HG02571 (cell line): ENCODE results near the gene PSMG4.
"Not testable (repeated sequence)": the region's sequence is repeated elsewhere in the genome, so short reads cannot be mapped to it uniquely, and the experiment has no call there.

ENCODE experiments used
- ATAC-seq: cut with Tn5 transposase; IDR thresholded peaks from one replicate; pipeline ENCODE4 v1.9.1; 2021; ENCODE audit warnings: mild to moderate bottlenecking, moderate library complexity; ENCODE audit not compliant: unreplicated experiment

Gene PSMG4

DNA sequence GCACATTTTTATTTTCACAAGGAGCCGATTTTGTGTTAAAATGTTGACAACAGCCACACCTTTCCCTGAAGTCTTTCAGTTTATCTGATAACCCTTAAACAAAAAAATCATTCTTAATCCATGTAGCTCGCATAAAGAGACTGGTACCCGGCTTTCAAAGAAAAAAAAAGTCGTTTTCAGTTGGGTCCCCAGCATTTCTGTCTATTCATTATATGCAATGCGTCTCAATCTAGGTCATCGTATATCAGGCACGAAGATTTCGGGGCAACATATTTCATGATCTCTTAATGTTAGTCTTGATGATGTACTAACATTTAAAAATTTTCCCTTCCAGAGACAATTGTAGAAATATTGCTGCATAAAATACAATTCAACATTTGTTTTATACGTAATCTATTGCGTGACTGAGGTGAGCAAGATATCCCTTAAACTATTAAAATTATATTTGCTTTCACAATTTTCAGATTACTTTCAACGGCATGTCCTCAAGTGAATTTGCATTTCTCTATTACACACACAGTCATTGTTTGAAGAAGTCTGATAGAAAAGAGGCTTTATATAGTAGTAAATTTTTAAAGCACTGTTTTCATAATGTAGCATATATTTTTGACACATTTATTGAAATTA, 28.4 kb upstream of the PSMG4 start:
- no peak for ATAC-seq

DNA sequence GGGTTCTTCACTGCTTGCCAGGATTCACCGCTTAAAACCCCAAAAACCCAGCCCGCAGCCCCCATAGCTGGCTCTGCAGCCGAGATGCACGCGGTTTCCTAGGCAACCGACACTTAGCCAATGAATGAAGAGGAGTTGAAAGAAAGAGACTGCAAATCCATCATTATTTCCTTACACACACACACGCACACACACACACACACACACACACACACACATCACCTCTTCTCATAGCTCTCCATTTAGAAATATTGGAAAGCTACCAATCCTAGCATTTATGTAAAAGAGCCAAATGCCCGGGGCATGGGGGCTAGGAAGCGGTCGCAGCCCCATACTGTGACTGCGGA, 27.9 kb upstream of the PSMG4 start:
- ATAC-seq: no peak

DNA sequence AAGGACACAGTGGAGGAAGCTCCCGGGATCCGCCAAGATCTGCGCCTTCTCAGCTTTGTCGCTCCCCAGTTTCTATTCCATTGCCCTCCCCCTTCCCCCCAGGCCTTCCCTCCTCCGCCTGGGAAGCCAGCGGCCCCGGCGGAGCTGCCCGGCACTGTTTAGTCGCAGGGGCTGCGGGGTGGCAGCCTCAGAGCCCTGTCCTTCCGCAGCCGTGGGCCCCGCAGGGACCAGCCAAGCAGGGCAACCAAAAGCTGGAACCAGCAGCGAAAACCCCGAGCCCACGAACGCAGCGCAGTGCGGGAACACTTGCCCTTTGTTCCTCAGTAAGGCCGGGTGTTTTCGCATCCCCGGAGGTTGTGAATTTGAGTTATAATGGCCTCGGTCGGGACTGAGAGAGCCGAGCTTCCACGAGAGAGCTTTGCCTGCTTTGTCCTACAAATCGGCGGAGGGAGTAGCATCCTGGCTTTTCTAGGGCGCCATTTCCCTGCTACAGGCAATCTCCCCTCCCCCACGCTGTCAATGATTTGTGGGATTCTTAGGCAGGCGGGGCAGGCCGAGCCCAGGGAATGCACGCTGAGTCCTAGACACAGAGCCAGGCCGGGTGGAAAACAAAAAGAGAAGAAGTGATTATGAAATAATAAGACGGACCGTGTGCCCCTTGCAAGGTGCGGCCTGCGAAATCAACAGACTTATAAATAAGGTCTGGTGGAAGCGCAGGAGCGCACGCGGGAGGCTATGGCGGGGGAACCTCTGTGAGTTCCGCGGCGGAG, 27.3 kb upstream of the PSMG4 start:
- ATAC-seq: no peak

DNA sequence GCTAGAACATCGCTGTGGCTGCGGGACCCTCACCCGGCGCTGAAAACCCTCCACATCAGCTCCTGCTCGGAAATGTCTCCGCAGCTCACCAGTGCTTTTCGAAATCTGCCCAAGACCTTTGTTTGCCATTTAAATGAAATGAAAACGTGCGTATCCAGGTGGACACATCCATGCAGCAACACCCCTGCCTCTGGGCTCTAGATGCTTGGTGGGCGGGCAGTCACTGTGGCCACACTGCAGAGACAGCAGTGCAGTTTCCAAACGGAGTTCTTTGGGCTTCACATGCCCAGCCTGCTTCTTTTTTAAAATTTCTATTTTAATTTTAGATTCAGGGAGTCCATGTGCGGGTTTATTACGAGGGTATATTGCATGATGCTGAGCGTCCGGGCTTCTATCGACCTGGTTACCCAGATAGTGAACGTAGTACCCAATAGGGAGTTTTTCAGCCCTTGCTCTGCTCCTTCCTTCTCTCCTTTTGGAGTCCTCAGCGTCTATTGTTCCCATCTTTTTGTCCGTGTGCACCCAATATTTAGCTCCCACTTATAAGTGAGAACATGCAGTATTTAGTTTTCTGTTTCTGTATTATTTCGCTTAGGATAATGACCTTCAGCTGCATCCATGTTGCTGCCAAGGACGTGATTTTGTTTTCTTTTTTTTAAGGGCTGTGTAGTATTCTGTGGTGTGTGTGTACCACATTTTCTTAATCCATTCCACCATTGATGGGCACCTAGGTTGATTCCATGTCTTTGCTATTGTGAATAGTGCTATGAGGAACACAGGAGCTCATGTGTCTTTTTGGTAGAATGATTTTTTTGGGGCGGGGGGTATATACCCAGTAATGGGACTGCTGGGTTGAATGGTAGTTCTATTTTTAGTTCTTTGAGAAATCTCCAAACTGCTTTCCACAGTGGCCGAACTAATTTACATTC, 26.5 kb upstream of the PSMG4 start:
- ATAC-seq: no peak

DNA sequence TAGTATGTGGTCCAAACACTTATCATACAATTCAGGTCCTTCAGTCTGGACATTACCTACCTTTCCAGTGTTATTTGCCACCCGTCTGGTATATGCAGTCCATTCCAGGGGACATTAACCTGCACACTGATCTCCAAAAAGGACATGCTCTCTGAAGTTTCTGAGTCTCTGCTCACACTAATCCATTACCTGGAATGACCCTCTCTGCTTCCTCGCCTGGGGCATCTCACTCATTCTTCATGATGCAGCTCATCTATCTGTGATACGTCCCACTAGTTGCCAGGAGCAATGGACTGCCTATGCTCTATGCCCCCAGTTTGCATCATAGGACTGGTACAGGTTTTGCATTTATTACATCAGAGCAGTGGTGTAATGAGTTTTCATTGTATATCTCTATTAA, 25.4 kb upstream of the PSMG4 start:
- no peak for ATAC-seq

DNA sequence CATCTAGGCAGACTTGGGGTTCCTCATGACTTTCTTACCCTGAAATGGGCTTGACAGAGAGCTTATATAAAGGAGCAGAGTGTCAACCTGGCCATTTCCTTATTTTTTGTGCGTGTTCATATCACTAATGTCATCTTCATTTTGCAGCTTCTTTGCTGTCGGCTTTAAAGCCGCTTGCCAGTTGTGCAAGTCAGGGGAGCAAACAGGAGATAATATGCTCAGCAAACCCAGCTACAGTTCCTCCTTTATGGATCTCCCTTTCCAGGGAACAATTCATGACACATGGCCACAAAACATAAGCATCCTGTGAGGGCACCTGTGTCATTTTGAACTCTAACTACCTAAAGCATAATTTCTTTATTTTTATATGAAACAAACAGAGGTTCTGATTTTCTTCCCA, 24.8 kb upstream of the PSMG4 start:
- ATAC-seq: no peak

DNA sequence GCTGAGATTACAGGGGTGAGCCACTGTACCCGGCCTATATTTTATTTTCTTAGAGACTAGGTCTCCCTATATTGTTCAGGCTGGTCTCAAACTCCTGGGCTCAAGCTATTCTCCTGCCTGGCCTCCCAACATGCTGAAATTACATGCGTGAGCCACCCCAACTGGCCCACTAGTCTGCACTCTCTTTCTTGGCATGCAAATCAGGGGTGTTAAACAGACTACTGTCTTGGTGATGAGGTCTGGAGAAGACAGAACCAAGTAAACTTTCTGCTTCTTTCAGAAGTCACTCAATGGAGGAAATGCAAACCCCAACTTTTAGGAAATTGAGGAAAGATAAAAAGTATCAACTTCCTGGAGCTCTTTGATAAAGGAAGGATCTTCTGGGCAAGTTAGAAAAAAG, 23.3 kb upstream of the PSMG4 start:
- no peak for ATAC-seq

DNA sequence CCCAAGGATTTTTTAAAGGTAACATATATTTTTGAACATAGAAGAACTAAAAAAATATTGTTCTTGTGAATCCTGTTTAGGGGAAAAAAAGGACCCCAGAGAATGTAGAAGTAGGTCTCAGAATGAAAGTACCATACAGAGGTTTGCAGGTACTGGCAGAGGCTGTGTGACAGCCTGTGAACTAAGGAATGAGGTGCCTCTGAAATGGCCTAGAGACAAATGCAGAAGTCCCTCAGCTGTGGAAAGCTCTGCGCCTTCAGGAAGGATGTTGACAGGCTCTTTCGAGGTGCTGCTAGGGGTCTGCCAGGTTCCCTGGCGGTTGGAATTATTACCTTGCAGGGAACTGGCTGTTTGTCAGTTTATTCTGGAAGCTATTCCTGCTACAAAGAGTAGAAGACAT, 22.7 kb upstream of the PSMG4 start:
- no peak for ATAC-seq

DNA sequence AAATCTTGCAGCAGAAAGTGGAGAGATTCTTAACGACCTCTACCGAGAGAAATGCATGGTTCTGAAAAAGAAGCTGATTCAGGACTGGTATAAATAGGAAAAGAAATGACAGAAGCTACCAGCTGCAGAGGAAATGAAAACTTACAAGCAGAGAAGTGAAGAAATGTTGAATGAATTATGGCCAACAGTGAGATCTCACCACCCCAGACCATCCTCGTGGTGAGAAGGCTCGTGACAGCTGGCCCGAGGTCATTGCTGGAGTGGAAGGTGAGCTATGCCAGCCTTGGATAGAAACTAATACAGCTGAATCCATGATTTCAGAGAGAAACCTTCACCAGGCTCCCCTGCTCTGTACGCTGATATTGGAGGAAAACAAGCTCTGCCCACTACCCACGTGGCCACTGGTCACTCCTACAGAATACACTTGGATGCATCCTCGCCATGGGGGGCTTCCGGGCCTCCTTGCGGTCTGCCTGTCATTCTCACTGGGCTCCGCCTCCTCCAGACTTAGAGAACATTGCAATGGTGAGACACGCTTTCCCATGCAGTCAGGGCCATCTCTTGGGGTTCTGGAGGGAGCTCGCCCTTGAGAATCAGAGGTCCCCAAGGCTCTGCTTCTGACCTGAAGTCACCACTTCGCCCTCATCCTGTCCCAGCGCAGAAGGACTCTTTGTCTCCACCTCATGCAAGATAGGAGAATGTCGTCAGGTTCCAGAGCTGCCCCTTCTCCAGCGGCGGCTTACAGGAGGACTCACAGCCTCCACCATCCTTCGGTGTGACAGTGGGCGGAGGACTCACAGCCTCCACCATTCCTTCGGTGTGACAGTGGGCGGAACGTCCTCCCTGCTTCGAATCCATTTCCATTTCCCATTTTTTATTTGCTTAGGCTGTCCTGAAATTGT, 20.7 kb upstream of the PSMG4 start:
- no peak for ATAC-seq

DNA sequence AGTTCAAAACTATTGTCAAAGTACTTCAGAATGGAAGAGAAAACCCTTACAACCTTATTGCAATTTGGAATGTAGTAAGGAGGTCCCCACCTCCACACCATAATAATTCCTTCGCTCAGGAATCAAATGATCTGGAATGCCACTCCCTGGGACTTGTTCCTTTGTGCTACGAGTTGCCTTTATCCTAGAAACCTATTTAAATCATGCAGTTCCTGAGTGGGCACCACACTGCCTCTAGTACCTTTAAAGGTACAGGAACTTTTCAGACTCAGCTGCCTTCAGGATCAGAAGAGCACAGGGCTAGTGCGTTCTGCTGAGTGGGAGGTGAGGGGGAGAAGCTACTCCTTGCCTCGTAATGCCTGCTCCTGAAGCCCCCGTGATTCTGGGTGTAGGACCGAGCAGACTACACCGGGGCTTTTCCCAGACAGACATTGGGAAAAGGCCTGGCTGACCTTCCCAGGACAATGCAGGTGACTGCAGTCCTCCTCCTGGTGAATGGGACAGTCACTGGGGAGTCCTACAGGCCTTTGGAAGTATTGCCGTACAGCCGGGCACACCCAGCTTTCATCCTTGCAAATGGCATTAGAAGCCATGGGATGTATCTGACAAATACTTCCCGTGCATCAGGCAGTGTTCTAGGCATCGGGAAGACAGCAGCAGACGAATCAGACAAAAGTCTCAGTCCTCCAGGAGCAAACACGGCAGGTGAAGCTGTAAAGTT, 19.5 kb upstream of the PSMG4 start:
- ATAC-seq: no peak

DNA sequence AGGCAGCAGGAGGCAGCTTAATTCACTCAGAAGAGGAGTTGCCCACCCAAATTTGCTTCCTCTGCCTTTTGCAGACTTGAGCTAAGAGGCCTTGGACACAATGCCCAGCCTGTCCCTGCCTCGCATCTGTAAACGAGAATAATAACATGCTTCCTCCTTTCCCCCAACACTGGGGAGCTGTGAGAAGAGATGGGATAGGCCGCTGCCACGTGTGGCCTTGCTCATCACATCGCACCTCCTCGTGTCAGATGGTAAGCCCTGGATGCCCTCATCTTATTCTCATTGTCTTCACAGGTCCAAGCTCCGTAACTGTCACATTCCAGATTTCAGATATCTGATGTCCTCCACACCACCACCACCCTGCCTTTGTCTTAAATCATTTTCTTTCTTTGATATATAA, 18.2 kb upstream of the PSMG4 start:
- no peak for ATAC-seq

DNA sequence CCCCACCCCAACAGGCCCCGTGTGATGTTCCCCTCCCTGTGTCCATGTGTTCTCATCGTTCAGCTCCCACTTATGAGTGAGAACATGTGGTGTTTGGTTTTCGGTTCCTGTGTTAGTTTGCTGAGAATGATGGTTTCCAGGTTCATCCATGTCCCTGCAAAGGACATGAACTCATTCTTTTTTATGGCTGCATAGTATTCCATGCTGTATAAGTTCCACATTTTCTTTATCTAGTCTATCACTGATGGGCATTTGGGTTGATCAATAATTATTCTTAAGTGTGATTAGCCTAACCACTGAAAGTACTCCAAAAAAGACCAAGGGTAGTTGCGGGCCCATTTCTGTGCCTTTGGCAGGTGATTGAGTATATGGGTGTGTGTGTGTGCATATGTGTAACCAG, 17.0 kb upstream of the PSMG4 start:
- ATAC-seq: not testable (repeated sequence)

DNA sequence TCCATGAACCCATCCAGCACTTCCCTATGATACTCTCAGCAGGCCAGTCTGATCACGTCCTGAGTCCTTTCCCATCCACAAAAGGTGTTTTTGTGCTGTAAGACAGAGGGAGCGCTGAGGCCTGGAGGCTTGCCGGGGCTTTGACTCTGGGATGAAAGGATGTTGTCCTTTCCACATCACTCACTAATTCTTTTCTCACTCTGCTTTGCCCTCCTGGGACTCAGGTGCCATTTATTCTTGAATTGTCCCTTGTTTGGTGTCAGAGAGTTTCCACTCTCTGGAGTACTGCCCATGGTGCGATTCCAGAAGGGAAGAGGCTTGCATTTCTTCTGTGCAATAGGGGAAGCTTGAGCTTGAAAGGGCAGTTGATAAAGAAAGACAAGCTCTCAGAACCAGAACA, 16.0 kb upstream of the PSMG4 start:
- no peak for ATAC-seq

DNA sequence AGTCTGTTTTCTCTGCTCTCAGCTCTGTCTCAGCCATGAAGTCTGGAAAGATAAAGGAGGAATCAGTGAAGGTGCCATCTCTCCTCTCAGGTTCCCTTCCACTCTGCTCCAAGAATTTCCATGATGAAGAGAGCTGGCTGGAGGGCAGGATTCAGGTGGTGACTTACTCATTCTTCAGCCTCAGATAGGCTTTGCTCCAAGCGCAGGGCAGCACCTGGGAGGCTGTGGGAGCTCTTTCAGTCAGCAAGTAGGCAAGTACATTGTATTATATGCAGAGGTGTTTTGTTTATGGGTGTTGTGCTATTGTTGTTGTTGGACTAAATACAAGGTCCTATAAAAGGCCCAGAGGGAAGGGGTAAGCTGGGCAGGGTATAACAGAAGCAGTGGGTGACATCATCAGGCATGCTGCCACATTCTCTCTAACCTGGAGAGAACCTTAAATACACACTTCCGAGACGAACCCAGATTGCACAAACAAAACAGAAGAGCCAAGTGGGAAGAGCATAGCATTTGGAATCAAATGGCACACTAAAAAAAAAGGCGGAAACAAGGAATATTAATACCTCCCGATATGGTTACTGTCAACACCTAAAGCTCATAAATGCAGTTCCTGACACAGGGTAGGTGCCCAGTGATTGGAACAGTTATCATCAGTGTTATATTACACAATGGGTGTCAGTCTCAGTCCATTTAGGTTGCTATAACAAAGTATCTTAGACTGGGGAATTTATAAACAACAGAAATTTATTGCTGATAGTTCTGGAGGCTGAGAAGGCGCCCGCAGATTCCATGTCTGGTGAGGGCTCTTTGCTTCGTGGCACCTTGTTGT, 14.5 kb upstream of the PSMG4 start:
- no peak for ATAC-seq

DNA sequence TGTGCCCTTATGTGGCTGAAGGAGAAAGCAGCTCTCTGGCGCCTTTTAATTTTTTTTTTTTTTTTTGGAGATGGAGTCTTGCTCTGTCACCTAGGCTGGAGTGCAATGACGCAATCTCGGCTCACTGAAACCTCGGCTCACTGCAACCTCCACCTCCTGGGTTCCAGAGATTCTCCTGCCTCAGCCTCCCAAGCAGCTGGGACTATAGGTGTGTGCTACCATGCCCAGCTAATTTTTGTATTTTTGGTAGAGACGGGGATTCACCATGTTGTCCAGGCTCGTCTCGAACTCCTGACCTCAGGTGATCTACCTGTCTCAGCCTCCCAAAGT, 13.9 kb upstream of the PSMG4 start:
- not testable (repeated sequence) for ATAC-seq

DNA sequence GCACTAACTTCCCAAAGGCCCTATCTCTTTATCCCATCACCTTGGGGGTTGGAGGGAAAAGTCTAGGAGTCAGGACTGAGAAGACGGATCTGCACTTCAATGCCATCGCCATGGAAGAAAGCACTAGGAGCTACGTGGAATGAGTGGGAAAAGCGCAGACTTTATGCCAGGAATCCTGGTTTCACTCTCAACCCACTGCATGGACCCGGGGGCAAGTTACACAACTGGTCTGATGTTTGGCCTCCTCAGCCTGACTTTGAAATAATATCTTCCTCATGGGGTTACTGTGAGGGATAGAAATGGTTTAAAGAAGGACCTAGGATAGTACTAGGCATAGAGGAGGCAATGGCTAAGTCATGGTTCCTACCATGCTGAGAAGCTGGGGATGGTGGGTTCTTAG, 13.5 kb upstream of the PSMG4 start:
- no peak for ATAC-seq

DNA sequence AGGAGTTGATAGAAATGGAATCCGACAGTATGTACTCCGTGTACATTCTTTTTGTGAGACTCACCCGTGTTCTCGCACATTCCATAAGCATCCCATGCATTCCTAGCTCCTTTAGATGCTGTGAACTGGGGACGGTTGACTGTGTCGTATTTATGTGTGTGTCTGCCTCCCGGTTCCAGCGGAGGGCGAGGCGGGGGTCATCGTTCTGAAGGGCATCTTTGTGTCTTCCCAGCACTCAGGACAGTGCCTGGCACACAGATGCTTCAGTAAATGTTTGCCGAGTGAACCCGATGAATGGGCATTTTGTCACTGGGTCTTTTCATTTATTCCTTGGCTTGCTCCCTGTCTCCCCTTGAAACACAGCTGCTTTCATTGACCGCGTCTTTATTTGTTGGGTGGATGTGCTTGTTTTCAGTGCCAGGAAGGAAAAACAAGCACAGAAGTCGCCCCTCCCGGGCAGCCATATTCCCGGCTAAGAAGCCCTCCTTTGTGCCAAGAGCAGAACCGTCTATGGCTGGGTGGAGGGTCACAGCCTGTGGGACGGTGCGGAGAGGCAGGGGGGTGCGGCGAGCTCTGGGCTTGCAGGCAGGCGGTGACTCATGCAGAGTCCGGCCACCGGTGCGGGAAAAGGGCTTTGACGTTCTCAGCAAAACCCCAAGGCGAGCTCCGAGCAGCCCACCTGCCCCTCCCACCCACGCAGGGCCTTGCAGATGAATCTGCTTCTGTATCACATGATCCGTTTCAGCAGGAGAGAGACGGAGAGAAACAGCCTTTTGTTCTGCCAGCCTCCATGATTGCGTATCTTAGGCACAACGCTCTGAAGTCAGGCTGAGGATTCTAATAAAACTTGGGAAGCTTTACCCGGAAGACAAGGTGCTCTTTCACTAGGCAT, 11.2 kb upstream of the PSMG4 start:
- no peak for ATAC-seq

DNA sequence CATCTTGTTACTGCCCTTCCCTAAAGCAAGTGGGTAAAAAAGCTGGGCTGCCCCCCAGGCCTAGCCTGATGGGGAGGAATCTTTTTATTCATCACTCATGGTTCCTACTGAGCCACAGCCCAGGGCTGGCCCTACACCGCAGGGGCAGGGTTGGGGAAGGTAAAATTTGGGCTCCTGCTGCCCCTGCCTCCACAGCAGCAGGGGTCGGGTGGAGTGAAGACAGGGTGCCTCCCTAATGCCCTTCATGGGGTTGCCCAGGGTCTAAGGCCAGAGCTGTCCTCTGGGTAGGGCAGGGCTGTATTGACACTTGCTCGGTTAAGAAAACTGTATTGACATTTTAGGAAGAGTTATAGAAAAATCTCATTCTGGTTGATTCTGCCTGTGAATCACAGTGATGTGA, 8.9 kb upstream of the PSMG4 start:
- ATAC-seq: no peak
